Activated CD4-positive, alpha-beta T cell treated with anti-CD3 and anti-CD28 coated beads, Interleukin-2, amount 10 ng/mL, durations not matched to agents 24 days and 14 days (primary cell): Measurements from ENCODE around the gene PTP4A2. TPM values are rescaled to one million over a fixed set of nuclear protein-coding genes. Genes with fewer than 3 reads are reported as not detected.

ENCODE experiments used
- DNase-seq: peaks from one replicate; pipeline ENCODE4 v3.0.0; 2022
- H3K27ac Mint-ChIP-seq: one replicate; pipeline ENCODE4 v1.8.0; 2022; ENCODE audit warnings: mild to moderate bottlenecking, mixed read lengths
- H3K27me3 Mint-ChIP-seq: one replicate; pipeline ENCODE4 v1.8.0; 2022; ENCODE audit warnings: mixed read lengths
- H3K36me3 Mint-ChIP-seq: one replicate; pipeline ENCODE4 v1.8.0; 2022; ENCODE audit warnings: low read depth, mild to moderate bottlenecking, mixed read lengths
- H3K4me1 Mint-ChIP-seq: one replicate; pipeline ENCODE4 v1.8.0; 2021; ENCODE audit warnings: mixed read lengths
- H3K4me3 Mint-ChIP-seq: one replicate; pipeline ENCODE4 v1.8.0; 2022; ENCODE audit warnings: mild to moderate bottlenecking, moderate library complexity, mixed read lengths
- H3K9me3 Mint-ChIP-seq: one replicate; pipeline ENCODE4 v1.8.0; 2021; ENCODE audit warnings: mixed read lengths
- intact Hi-C: fragments of 100-400 bp; cut with micrococcal nuclease; formaldehyde crosslinking; loops from one replicate; pipeline ENCODE4 v1.15.1; 2023
- total RNA-seq: library from RNA; stranded (reverse); gene quantifications from 2 replicates; pipeline ENCODE4 v1.2.3, GENCODE V29; 2022

PTP4A2 gene
- total RNA-seq = 363 and 390 TPM in 2 replicates

- peak within 1 kb of the TSS; percentile 96 for H3K27ac Mint-ChIP-seq
- H3K9me3 Mint-ChIP-seq = no peaks in the 10 kb centered on the region
- peaks cover 66% of the 10 kb centered on the region for H3K4me1 Mint-ChIP-seq
- H3K27me3 Mint-ChIP-seq = no peaks in the 10 kb centered on the region
- H3K36me3 Mint-ChIP-seq = peaks cover 28% of the 10 kb centered on the region
- H3K4me3 Mint-ChIP-seq = peak within 1 kb of the TSS; percentile 95
- peak; percentile 96 for DNase-seq
- intact Hi-C loops = loop anchor here (2.0 to 5.0 kb wide), 2 partner anchors 74 to 134 kb away; partner anchors contain the start of genes KHDRBS1 and TMEM39B
These were observed at the start of gene PTP4A2 for GRCh38 chr1:31938184-31938975. TSS of gene PTP4A2 (minus strand) at chr1:31938368. CDS start at chr1:31919065, 19,303 bp downstream.

DNA sequence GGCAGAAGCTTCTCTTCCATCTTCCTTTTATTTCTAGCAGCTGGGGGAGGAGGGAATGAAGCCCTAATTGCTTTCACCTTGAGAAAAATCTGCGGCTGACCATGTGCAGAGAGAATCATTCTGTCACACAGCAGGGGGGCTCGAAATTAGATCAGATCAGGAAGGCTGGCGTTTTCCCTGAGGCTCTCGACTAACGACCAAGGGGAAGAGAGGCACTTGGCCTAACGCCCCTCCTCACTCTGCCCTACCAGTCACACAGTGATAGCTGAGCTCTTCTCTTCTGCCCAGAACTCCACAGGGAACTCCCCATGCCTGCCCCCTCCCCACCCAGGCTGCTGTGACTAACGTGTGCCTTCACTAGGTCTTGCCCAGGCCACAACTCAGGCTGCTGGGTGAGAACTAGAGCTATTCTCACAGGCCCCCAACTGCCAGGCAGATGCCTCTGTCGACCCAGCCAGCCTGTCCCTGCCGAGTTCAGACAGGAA lies 49.0 kb upstream of the PTP4A2 start:
- H3K27ac Mint-ChIP-seq = no peak overlapping the region
- H3K36me3 Mint-ChIP-seq = no peaks in the 10 kb centered on the region
- H3K27me3 Mint-ChIP-seq = no peaks in the 10 kb centered on the region
- H3K9me3 Mint-ChIP-seq = peaks cover 4% of the 10 kb centered on the region
- intact Hi-C loops = no loop called here
- no peak overlapping the region for H3K4me3 Mint-ChIP-seq
- H3K4me1 Mint-ChIP-seq = peaks cover 37% of the 10 kb centered on the region
- no peak for DNase-seq

- intact Hi-C loops = loop anchor here (2.0 kb wide), 1 partner anchor 27 kb away; the partner anchor contains the start of gene KHDRBS1
- no peaks in the 10 kb centered on the region for H3K27me3 Mint-ChIP-seq
- peak; percentile 73 for DNase-seq
These were observed 47.3 kb upstream of the PTP4A2 start for GRCh38 chr1:31985430-31985829.

DNA sequence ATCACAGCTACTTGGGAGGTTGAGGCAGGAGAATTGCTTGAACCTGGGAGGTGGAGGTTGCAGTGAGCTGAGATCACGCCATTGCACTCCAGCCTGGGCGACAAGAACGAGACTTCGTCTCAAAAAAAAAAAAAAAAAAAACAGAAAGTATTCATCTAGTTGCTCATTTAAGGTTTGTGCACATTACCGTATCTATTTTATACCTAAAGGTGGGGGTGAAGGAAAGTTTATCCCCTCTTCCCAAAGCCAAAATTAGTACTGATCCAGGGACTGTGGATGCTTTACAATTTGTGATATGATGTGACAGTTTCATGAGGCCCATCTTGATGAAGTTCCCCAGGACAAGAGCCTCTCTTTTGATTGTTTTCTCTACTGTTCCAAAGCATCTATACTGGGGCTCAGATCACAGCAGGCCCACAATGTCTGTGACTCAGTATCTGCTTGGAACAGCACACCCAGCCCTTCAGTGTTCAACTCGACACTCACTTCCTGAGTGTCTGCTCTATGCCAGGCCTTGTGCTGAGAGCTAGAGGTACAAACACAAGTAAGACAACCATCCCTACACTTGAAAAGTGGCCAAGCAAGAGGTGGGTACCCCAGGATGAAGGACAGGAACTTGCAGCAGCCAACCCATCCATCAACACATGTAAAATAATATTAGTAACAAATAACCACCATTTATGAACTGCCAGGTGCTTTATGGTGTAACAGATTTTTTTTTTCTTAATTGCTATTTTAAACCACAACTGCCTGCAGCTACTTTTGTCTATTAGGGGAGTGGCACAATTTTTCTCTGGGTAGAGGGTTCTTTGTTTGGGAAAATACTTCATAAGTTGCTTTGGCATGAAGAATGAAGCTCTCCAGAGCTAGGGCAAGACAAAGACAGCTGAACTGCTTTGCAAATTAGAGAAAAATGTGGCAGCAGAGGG lies 46.5 kb upstream of the PTP4A2 start:
- Mint-ChIP-seq H3K4me3 (peak overlapping the region; percentile 71), H3K4me1 (peaks cover 47% of the 10 kb centered on the region), H3K36me3 (no peaks in the 10 kb centered on the region), H3K27ac (peak overlapping the region; percentile 95), H3K27me3 (no peaks in the 10 kb centered on the region), H3K9me3 (peaks cover 4% of the 10 kb centered on the region)
- peak; percentile 76 for DNase-seq
- intact Hi-C loops = loop anchor here (2.0 kb wide), 1 partner anchor 28 kb away; the partner anchor contains the start of gene KHDRBS1

More at GRCh38 chr1:31985430-31985829, 47.3 kb upstream of the PTP4A2 start:
- H3K36me3 Mint-ChIP-seq = no peaks in the 10 kb centered on the region
- H3K27ac Mint-ChIP-seq = peak overlapping the region; percentile 95
- H3K4me3 Mint-ChIP-seq = peak overlapping the region; percentile 71
- H3K9me3 Mint-ChIP-seq = peaks cover 4% of the 10 kb centered on the region
- peaks cover 51% of the 10 kb centered on the region for H3K4me1 Mint-ChIP-seq

- Mint-ChIP-seq H3K9me3 (peaks cover 4% of the 10 kb centered on the region), H3K27ac (peak overlapping the region; percentile 82), H3K4me3 (peak overlapping the region; percentile 50), H3K27me3 (no peaks in the 10 kb centered on the region), H3K36me3 (no peaks in the 10 kb centered on the region), H3K4me1 (peaks cover 42% of the 10 kb centered on the region)
- intact Hi-C loops = no loop called here
- peak; percentile 80 for DNase-seq
These were observed 43.8 kb upstream of the PTP4A2 start for GRCh38 chr1:31981972-31982371.

GRCh38 chr1:31981456-31981839 lies 43.3 kb upstream of the PTP4A2 start:
- Mint-ChIP-seq H3K36me3 (no peaks in the 10 kb centered on the region), H3K4me3 (peak overlapping the region; percentile 50), H3K9me3 (peaks cover 4% of the 10 kb centered on the region), H3K27ac (peak overlapping the region; percentile 82), H3K27me3 (no peaks in the 10 kb centered on the region), H3K4me1 (peaks cover 40% of the 10 kb centered on the region)
- no peak for DNase-seq
- intact Hi-C loops = no loop called here

- intact Hi-C loops = no loop called here
- H3K27me3 Mint-ChIP-seq = no peaks in the 10 kb centered on the region
- peak overlapping the region; percentile 82 for H3K27ac Mint-ChIP-seq
- peaks cover 4% of the 10 kb centered on the region for H3K9me3 Mint-ChIP-seq
- H3K36me3 Mint-ChIP-seq = no peaks in the 10 kb centered on the region
- no peak for DNase-seq
- peaks cover 40% of the 10 kb centered on the region for H3K4me1 Mint-ChIP-seq
- H3K4me3 Mint-ChIP-seq = no peak overlapping the region
These were observed 42.8 kb upstream of the PTP4A2 start for GRCh38 chr1:31980835-31981455.

DNA sequence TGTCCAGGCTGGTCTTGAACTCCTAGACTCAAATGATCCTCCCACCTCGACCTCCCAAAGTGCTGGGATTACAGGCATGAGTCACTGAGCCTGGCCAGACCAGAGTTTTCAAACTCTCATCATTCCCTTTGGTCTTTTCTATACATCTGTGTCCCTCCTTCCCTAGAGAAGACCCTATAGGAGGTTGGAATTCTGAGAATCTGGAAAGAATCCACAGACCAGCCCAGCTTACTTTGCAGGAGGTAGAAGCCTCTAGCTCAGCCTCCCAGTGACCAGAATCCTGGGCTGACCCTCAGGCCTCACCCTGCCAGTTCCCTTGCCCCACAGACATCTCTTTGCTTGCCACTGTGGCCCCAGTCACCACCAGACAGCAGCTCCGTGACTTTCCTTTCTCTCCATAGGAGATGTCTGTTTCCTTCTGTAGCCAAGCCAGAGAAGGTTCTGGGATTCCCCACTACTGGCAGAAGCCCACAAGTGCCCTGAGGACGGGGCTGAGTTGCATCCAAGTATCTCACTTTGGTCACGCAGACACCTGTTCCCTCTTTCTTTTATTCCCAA lies 40.8 kb upstream of the PTP4A2 start:
- Mint-ChIP-seq H3K9me3 (peaks cover 4% of the 10 kb centered on the region), H3K27me3 (no peaks in the 10 kb centered on the region), H3K4me3 (no peak overlapping the region), H3K27ac (no peak overlapping the region), H3K4me1 (peaks cover 28% of the 10 kb centered on the region), H3K36me3 (no peaks in the 10 kb centered on the region)
- no peak for DNase-seq
- intact Hi-C loops = no loop called here

GRCh38 chr1:31977385-31978131 lies 39.4 kb upstream of the PTP4A2 start:
- H3K4me3 Mint-ChIP-seq = no peak overlapping the region
- peaks cover 2% of the 10 kb centered on the region for H3K9me3 Mint-ChIP-seq
- no peaks in the 10 kb centered on the region for H3K36me3 Mint-ChIP-seq
- H3K27me3 Mint-ChIP-seq = no peaks in the 10 kb centered on the region
- H3K27ac Mint-ChIP-seq = no peak overlapping the region
- no peak for DNase-seq
- intact Hi-C loops = no loop called here
- H3K4me1 Mint-ChIP-seq = peaks cover 22% of the 10 kb centered on the region

DNA sequence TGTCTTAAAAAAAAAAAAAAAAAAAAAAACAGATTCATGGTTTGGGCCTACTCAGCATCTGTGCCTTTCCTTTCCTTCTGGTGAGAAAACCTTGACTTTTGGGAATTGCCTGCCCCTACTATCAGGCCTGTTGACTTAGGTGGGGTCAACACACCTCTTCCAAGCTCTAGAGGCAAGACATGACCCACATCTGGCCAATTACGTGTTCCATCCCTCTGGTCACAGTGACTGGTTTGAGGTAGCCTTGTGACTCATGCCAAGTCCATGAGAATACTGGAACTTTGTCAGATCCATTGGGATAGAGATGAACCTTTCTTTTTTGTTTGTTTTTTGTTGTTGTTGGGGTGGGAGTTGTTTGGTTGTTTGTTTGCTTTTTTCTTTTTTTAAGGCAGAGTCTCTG lies 38.2 kb upstream of the PTP4A2 start:
- no peak for DNase-seq
- no peaks in the 10 kb centered on the region for H3K36me3 Mint-ChIP-seq
- peaks cover 12% of the 10 kb centered on the region for H3K4me1 Mint-ChIP-seq
- no peak overlapping the region for H3K4me3 Mint-ChIP-seq
- intact Hi-C loops = no loop called here
- H3K9me3 Mint-ChIP-seq = no peaks in the 10 kb centered on the region
- peaks cover 2% of the 10 kb centered on the region for H3K27me3 Mint-ChIP-seq
- no peak overlapping the region for H3K27ac Mint-ChIP-seq

- Mint-ChIP-seq H3K27me3 (peaks cover 2% of the 10 kb centered on the region), H3K4me1 (peaks cover 4% of the 10 kb centered on the region), H3K4me3 (no peak overlapping the region), H3K36me3 (no peaks in the 10 kb centered on the region), H3K27ac (no peak overlapping the region), H3K9me3 (no peaks in the 10 kb centered on the region)
- no peak for DNase-seq
- intact Hi-C loops = no loop called here
These were observed 32.7 kb upstream of the PTP4A2 start for GRCh38 chr1:31970873-31971272.

GRCh38 chr1:31961536-31961935 lies 23.4 kb upstream of the PTP4A2 start:
- peaks cover 2% of the 10 kb centered on the region for H3K36me3 Mint-ChIP-seq
- intact Hi-C loops = no loop called here
- peaks cover 63% of the 10 kb centered on the region for H3K4me1 Mint-ChIP-seq
- H3K9me3 Mint-ChIP-seq = no peaks in the 10 kb centered on the region
- no peaks in the 10 kb centered on the region for H3K27me3 Mint-ChIP-seq
- H3K4me3 Mint-ChIP-seq = peak overlapping the region; percentile 45
- DNase-seq = no peak
- peak overlapping the region; percentile 81 for H3K27ac Mint-ChIP-seq
